HG03025 (cell line): ENCODE measurements around the gene KIAA0825.

Experiments
- ATAC-seq: cut with Tn5 transposase; IDR thresholded peaks from one replicate; pipeline ENCODE4 v1.9.1; 2021; ENCODE audit warnings: mild to moderate bottlenecking, moderate library complexity; ENCODE audit not compliant: unreplicated experiment, low FRiP score

The KIAA0825 gene

DNA sequence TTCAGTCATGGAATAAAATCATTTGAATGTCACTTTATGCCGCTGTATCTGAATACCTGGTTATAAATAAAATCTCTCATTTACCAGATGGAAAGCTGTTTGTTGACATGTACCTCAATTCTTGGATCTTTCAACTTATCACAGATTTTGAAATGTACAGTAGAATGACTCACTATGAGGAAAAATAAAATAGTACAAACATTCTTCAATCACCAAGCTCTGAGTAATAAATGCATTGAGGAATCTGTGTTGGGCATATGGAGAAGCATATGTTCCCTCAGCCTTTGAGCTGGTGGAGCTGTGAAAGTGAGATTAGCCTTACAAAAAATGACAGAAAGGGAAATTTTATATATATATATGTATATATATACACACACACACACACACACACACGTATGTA is 175.4 kb downstream of the KIAA0825 start:
- no peak for ATAC-seq

DNA sequence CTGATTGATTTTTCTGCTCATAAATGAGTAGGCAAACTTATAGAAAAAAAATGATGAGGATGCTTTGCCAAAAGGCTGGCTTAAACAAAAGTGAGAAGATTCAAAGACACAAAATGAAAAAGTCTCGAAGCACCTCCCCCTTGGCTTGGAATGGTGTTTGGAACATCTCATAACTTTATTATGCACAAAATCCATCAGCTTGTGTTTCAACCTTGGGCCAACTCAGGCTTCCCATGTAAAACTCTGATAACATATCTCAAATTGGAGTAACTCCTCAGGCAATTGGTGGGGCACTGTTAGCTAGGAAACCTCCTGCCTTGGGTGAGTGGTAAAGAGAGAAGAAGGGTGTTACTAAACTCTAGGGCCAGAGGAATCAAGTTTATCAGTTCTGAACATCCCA is 176.3 kb downstream of the KIAA0825 start:
- no peak for ATAC-seq

DNA sequence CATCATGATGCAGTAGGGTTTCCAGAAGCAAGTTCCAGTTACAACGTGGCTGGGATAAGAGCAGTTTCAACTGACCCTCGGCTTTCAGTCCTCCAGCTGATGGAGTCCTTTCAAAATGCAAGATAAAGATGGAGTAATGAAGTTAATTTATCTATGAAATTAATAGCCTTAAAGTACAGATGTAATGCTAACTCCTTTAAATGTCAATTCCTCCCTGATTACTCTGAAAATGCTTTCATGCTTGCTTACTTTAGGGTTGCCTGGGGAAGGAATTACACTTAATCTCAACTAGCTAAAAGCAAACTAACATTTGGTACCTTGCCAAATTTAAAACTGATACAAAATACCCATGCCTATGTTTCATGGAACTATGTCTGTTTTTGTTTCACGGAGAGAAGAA is 178.4 kb downstream of the KIAA0825 start:
- no peak for ATAC-seq

DNA sequence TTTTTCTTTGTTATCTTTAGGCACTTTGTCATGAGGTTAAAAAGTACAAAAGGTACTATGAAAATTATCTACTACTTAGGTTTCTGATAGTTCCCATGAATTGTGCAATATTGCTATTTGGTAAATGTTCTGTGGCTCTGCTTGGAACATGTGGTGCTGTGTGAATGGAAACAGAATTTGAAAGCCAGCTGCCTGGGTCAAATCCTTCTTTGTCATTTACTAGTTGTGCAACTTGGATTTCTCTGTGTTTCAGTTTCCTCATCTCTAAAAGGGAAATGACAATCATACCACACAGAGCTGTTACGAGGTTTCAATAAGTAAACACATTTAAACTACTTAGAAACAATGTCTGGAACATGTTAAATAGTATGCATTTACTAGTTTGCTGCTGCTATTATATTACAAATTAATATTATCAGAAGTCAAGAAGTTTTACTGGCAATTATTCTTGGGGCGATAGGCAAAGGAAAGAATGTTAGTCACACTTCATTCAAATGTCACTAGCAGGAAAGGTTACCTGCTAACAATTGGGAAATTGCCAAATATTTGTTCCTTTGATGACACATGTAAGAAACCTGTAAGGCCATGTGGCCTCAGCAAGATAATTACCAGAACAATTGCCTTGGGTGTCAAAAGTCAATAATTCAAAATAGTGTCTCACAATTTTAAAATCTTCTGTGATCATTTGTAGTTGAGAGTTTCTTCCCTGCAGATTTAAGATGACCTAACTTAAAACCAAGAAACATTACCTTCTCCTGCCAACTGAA is 184.8 kb downstream of the KIAA0825 start:
- ATAC-seq: no peak

DNA sequence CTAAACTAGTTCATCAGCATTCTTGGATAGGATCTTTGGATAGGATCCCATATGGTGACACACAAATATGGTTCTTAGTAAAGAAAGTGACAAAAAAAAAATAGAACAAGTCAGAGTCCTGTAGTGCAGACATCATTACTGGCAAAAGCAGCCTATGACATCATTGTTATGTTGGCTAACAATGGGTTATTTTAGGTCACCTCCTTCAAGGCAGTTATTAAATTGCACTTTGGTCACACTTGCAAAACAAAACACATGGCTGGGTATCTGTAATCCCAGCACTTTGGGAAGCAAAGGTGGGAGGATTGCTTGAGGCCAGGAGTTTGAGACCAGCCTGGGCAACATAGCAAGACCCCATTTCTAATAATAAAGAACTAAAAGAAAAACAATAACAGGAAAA is 185.9 kb downstream of the KIAA0825 start:
- ATAC-seq: no peak

DNA sequence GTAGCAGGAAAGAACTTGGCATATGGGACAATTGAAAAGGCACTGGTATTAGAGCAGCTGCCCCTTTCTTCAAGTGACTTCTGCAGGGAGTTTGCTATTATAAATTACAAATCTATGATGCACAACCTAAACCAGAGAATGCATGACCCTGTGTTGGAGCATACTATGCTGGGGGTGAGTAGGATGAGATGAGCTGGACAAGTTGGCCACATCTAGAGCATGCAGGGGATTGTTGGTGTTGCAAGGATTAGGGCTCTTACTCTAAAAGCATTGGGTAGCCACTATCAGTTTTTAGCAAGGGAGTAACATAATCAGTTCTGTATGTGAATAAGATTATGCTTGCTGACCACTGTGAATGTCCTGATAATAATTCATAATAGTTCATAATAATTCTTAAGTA is 186.7 kb downstream of the KIAA0825 start:
- no peak for ATAC-seq

DNA sequence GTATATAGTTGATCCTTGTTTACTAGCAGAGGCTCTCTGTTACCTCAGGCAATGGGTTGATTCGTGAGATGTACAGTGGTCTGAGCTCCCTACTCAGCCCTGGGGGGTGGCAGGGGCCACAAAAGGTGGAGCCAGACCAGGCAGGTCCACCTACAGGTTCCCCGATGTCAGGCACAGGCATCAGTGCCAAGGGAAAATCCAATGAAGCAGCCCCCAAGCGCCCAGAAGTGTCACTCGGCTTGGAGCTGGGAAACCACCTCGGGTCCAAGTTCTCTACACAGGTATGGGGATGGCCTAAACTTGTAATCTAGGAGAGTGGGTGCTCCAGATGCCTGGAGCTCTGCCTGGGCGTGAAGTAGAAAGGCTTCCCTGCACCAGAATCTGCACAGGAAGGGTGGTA is 188.8 kb downstream of the KIAA0825 start:
- ATAC-seq: no peak

DNA sequence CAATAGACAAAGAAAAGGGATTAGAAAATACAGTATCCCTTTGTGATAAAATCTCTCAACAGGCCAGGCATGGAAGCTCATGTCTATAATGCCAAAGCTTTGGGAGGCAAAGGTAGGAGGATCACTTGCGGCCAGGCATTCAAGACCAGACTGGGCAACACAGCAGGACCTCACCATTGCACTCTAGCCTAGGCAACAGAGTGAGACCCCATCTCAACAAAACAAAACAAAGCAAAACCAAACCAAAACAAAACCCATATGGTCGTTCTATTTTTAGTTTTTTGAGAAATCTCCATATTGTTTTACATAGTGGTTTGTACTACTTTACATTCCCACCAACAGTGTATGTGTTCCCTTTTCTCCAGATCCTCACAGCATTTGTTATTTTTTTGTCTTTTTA is 193.0 kb downstream of the KIAA0825 start:
- no peak for ATAC-seq

DNA sequence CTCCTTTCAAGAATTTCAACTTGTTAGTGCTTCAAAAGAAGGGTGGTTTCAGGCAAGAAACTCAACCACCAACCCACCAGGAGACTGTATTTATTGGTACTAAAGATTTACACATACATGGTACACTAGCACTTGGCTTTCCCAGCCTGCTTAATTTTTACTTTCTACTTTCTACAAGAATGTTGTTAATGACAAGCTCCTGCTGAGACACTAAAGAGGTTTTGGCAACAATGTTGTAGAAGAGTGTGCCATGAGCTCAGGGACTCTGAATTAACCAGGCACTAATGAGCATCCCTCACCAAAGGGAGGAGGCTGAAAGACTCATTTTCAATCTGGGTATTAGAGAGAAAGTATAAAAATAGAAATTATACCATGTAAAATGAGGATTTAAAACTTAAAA is 195.0 kb downstream of the KIAA0825 start:
- ATAC-seq: no peak

DNA sequence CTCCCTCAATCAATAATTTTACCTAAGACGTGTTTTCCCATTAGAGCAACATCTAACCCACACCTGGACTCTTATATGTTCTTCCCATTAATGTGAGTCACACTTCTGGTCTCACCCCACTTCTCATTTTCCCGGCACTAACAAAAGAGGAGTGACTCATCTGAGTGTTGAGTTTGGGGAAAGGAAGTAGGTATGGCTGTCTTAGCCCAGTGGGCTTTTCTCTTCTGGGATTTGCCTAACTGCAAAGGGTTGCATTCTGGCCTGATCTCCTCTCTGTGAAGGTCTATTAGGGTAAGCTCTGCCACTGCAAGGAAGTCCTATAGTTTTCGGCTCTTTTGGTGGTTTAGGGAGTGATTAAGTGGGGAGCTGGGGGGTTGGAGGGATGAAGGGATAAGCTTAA is 195.6 kb downstream of the KIAA0825 start:
- no peak for ATAC-seq

DNA sequence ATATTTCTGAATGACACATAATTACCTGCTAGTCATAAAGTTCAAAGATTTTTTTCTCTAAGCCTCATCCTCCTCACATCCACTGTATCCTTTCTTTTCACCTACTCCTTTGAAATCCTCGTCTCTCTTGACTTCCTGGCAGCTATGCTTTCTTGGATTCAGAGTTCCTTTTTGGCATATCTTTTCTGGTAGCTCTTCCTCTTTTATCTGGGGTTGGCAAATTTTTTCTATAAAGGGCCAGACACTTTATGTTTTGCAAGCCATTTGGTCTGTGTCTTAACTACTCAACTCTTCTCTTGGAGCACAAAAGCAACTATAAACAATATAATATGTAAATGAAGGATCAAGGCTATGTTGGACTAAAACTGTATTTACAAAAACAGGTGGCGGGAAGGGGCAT is 197.5 kb downstream of the KIAA0825 start:
- ATAC-seq: no peak

DNA sequence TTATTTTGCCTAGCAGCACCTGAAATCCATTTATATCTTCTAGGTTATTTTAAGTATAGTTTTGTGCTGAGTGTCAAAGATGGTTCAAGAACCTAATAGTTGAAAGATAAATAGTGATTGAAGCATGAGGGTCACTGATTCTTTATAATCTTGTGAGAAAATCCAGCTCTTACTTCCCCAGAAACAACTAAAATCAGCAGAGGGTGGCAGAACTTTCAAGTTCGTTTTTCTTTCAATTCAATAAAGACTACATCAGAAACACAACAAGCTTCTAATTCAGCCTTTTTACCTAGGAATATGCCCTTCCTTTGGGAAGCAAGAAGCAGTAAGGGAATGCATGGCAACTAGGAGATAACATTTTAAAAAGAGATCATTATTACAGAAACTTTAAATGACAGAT is 202.6 kb downstream of the KIAA0825 start:
- ATAC-seq: no peak

DNA sequence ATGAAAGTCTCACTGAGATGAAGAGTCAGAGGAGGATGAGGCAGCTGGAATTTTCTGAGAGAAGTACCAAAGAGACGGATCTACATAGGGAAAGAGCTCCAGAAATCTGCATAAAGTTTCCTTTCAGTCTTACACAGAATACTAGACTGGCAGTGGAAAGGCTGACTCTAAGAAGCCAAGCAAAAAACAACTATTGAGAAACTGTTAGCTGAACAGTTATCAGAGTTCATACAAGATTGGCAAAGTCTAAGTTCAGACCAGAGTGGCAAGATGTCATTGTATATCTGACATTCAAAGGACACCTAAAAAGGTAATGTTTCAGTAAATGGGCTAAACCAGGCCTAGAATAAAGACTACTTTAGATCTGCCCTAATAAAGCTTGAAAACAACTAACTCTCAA is 209.0 kb downstream of the KIAA0825 start:
- no peak for ATAC-seq

DNA sequence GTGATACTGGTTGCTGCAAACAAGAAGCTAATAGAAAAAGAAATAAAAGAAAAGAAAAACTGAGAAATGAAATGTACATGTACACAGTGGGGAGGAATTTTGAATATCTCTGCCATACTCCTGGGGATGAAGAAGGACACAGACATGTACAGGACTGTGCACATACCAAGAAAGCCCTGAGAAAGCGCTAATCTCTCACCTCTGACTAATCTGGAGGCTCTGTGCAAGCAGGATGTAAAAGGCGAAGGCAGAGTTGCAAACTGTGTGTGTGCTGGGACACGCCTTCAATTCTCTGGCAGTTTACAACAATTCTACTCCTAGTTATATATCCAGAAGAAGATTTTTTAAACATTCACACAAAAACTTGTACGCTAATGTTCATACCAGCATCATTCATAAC is 211.4 kb downstream of the KIAA0825 start:
- ATAC-seq: no peak

DNA sequence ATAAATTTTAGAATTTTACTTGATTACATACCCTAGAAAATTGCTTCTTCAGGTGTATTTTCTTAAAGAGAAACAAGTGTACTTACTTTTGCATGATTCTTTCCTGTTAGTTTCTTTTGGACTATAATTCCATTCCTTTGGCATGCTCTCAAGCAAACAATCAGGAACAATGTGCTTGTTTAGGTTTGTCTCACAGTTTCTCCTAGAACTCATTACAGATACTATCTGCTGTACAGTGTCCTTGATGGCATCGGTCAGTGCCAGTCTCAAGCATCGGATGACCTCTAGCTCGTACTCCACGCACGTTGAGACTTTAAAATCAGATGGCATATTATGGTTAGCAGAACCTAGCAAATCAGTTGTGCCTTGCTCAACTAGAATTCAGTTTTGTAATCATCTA is 214.9 kb downstream of the KIAA0825 start:
- ATAC-seq: no peak

DNA sequence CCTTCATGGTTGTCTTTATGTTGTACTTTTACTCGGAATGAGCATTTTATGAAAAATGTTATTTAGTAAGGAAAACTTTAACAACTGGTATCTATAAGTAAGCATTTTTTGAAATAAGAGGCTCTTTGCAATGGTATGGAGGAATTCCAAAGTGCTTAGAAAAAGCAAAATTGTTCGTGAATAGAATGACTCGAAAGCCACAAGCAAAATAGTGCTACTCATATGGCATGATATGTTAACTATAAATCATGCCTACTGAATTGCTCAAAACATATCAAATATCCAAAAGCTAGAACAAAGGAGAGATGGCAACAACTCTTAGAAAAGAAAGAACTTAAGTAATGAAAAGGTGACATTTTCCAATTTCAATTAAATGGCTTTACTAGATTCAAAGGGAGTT is 216.3 kb downstream of the KIAA0825 start:
- ATAC-seq: no peak

DNA sequence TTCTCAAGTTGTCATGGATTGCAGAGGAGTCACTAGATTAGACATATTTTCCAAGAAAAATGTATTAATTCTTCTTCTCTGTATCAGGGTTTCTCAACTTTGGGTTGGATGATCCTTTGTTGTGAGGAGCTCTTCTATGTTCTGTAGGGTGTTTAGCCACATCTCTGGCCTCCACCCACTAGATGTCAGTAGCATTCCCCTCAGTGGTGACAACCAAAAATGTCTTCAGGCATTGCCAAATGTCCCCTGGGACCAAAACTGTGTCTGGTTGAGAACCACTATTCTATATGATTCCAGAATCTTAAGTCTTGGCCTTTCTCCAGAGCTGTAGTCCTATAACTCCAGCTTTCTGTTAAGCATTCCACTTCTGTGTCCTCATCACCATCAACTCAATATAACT is 220.9 kb downstream of the KIAA0825 start:
- ATAC-seq: no peak

DNA sequence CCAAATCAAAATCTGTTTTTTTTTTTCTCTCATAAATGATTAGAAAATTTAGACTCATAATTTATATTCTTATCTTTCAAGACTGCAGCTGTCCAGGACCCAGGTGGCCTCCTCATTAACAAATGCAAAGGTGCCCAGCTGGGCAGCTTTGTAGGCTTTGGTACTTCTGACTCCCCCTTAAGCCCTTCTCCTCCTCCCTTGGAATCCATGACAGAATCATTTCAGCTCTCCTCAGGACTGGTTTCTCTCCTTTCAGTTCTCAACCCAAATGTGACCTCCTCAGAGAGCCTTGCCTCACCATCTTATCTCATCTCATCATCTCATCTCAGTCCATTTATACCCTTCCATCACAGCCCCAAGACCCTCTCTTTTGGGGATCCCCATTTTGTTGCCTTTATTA is 221.7 kb downstream of the KIAA0825 start:
- ATAC-seq: no peak

DNA sequence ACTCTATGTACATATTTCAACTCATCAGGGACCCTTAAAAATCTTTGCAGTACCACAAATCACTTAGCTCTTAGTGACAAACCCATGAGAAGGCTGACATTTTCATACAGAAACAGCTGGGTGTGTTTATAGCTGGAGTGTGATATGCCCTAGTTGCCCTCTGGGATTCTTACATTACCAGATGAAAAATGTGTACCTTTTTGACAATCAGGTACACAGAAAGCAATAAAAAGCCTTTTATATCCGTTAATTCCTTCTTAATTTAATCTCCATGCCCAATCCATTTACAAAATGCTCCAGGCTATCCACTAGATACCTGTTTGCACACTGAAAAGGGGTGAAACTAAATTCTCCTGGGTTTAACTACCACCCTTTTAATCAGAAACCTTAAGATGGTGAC is 222.9 kb downstream of the KIAA0825 start:
- ATAC-seq: no peak

DNA sequence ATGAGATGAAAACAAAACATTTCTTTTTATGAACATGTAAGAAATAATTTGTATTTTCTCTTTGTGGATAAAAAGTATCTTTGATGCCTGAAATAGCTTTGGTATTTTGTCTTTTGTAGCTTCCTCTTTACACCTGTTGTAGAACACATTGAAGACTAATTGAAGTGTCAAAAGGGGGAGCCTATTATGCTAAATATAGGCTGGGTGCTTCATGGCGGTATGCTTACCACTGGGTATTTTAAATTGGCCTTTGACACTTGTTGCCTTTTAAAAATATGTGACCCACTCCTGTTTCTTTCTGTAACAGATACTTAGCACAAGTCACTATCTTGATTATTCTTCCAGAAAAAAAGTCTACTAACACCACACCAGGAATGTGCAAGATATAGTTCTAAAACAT is 226.4 kb downstream of the KIAA0825 start:
- no peak for ATAC-seq

DNA sequence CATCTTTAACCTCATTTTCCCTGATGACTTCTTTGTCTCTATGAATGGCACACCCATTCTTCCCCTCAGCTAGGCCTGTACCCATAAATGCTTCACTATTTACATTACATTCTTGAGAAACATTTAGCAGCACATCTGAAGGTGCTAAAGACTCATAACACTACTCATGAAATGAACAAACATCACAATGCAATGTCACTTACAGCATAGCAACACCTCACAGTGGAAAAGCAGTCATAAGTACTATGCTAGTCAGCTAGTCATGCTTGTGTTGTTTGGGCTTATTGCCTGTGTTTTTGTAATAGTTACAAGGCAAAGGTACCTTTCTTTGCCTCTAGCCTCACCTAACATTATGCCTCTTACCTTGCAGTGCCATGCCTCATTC is 228.9 kb downstream of the KIAA0825 start:
- ATAC-seq: no peak

DNA sequence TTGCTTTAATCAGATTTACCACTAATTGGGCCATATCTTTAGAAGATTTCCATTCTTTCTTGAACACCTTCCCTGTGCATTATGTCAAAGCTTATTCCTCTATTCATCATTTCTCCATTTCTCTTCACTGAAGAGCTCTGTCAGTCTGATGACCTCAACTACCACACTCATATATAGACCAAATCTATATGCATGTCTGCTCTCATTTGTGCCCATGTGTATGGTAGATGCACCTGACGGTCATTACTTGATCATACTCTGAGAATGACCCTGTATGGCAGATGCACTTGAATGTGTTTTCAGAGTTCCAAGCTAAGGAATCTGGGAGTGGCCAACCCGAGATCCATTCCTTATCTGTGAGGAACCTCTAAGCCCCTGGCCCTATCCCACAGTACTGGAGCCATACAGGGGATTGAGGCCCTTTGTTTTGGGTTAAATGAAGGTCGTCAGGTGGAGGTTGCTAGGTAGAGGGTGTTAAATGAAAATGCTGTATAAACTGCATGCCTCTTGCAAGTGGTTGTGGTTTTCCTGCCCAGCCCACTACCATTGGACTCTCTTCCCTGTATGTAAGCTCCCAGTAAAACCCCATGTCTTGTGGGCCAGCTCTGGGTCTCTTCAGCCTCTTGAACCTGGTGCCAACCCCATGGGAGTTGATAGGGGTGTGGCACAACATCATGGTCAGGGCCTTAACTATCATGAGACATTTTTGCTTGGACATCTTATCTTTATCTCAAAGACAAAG is 229.5 kb downstream of the KIAA0825 start:
- ATAC-seq: no peak
